Activated CD8-positive, alpha-beta memory T cell treated with anti-CD3 and anti-CD28 coated beads for 1 hour (primary cell): ENCODE results near the gene GRIN2A.

Source experiments
- DNase-seq, 2 donors: peaks; one replicate each; pipeline ENCODE4 v3.0.0-alpha.2; 2020; ENCODE audit warnings: low read depth in 1 of 2; ENCODE audit errors: extremely low read depth in 1 of 2

Gene GRIN2A

DNA sequence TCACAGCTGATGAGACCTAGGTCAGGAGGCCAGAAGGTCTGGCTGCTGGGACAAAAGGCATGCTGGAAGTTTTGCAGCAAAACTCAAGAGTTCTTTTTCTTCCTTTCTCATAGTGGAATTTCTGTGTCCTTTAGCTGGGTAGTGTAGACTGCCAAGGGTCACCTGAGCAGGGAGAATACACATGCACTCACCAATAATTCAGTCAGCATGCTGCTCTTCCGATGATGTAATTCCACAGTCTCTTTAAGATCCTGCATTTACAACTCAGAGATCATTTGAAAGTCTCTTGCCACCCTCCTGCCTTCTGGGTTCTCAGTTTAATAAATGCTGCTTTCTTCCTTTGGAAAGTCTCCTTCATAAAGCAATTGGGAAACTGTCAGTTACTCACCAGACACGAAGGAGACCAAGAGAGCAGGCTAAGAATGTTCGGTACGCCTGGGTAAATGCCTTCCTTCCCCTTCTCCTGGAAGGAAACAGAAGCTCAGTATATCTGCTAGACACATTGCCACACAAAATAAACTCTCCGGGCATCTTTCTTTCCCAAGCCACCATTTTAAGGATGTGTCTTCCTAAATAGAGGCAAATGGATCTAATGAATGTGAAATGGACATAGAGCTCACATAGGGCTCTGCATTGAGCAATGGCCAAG is 473.1 kb downstream of the GRIN2A start:
- no peak for DNase-seq

DNA sequence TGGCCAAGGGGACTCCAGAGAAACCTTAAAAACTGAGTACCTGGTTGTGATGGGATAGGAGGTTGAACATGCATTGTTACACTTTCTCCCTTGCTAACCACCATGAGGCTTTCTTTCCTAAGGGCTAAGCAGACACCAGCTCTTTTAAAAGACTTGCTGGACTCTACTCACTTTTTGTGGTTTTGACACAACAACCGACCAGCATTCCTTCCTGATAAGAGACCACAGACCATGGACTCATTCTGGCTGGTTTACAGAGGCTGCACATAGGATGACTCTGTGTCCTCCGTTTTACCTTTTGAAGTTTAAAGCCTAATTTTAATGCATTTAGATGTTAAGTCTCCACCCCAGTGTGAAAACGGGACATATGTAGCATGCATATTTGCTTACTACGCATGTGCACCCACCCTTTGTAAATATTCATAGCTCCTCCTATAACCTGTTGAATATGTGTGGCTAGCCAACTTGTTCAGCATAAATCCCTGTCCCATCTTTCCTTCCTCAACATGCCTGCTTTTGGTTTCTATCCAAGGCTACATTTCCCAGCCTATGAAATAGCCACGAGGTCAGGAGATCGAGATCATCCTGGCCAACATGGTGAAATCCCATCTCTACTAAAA is 475.9 kb downstream of the GRIN2A start:
- no peak for DNase-seq

DNA sequence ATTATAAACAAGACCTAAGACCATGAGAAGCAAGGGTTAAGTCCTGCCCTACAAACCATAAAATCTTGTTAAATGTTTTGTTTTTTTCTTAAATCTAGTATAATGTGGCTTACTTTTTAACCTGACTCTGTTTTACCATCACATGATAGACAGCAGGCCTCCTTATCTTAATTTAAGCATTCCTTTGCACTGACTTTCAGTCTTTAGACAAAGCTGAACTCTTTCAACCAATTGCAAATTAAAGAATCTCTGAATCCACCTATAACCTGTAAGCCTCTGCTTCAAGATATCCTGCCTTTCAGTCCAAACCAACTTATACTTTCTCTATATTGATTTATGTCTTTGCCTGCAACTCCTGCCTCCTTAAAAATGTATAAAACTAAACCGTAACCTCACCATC is 478.5 kb downstream of the GRIN2A start:
- DNase-seq: no peak
